Measurements from ENCODE around the gene PRAMEF1.

- no peak for TF ChIP-seq CTCF (IDR thresholded peaks at IDR 0.05)
- no peak for TF ChIP-seq EP300 (IDR thresholded peaks at IDR 0.05)
Measured at GRCh38 chr1:12775443-12775842, 15.8 kb upstream of the PRAMEF1 start.

All from gastroesophageal sphincter (tissue), 3 donors.